H1 (cell line): ENCODE results near the gene LRRIQ3. TPM values are rescaled to one million over a fixed set of nuclear protein-coding genes. Genes with fewer than 3 reads are reported as not detected.

Experiments
- CTCF ChIA-PET: fragments of 300-600 bp; sonication (Branson Sonifier 250); formaldehyde crosslinking; loops from one replicate; lab custom pipeline; 2021; ENCODE audit not compliant: partially characterized antibody; lab: Charles Lee
- POLR2A ChIA-PET: fragments of 300-600 bp; sonication (Branson Sonifier 250); formaldehyde crosslinking; loops from one replicate; lab custom pipeline; 2021; ENCODE audit warnings: inconsistent platforms; ENCODE audit not compliant: partially characterized antibody; lab: Charles Lee
- DNase-seq, 2 experiments: peaks; one replicate each; pipeline versions ENCODE4 v3.0.0 to v3.0.0-alpha.2; 2010 to 2022; ENCODE audit warnings: low spot score in 2 of 2, low read depth in 1 of 2, mixed read lengths in 1 of 2
- FAIRE-seq: peaks from 2 replicates; lab custom pipeline; 2011; peaks lifted over from hg19 to GRCh38; lab: Jason Lieb, UNC
- H2AFZ ChIP-seq: 2 replicates; pipeline ENCODE4 v1.8.1; 2012; ENCODE audit warnings: low read length, inconsistent platforms
- H2AK5ac ChIP-seq: 2 replicates; pipeline ENCODE4 v1.6.1; 2013; ENCODE audit warnings: low read depth, low read length
- H2BK120ac ChIP-seq: replicated peaks from 2 replicates; pipeline ENCODE3; 2013; ENCODE audit warnings: low read depth, low read length, inconsistent platforms
- H2BK12ac ChIP-seq: 2 replicates; pipeline ENCODE4 v1.6.1; 2013; ENCODE audit warnings: low read depth, low read length
- H2BK15ac ChIP-seq: 2 replicates; pipeline ENCODE4 v1.6.1; 2013; ENCODE audit warnings: low read length
- H2BK20ac ChIP-seq: 2 replicates; pipeline ENCODE4 v1.6.1; 2013; ENCODE audit warnings: low read length
- H2BK5ac ChIP-seq: 2 replicates; pipeline ENCODE4 v1.6.1; 2013; ENCODE audit warnings: low read depth, low read length
- H3K14ac ChIP-seq: 2 replicates; pipeline ENCODE4 v1.6.1; 2013; ENCODE audit warnings: inconsistent platforms; ENCODE audit not compliant: insufficient read length
- H3K18ac ChIP-seq: 2 replicates; pipeline ENCODE4 v1.6.1; 2013; ENCODE audit warnings: low read length; ENCODE audit errors: extremely low read depth
- H3K23ac ChIP-seq: 2 replicates; pipeline ENCODE4 v1.6.1; 2013; ENCODE audit warnings: inconsistent platforms; ENCODE audit not compliant: insufficient read length
- H3K23me2 ChIP-seq: 2 replicates; pipeline ENCODE4 v1.6.1; 2013; ENCODE audit warnings: low read depth, low read length
- H3K27ac ChIP-seq: 2 replicates; pipeline ENCODE4 v1.6.1; 2011; ENCODE audit warnings: low read depth, low read length, inconsistent platforms
- H3K27me3 ChIP-seq, 4 experiments: replicated peaks in 1 of 4; 1 replicate in 1 of 4; 2 replicates in 3 of 4; pipeline versions ENCODE4 v1.6.1 to v1.8.1; 2011 to 2013; ENCODE audit warnings: low read length in 3 of 4, mild to moderate bottlenecking in 3 of 4, inconsistent platforms in 2 of 4, mixed read lengths in 2 of 4, moderate library complexity in 1 of 4; ENCODE audit not compliant: control insufficient read depth in 3 of 4, insufficient read depth in 3 of 4; ENCODE audit errors: extremely low read depth in 1 of 4
- H3K36me3 ChIP-seq, 4 experiments: 2 replicates each; pipeline versions ENCODE4 v1.6.1 to v1.8.1; 2011 to 2013; ENCODE audit warnings: mild to moderate bottlenecking in 4 of 4, low read length in 3 of 4, moderate library complexity in 2 of 4, control low read depth in 1 of 4, inconsistent platforms in 1 of 4; ENCODE audit not compliant: insufficient read depth in 4 of 4, control insufficient read depth in 2 of 4
- H3K4ac ChIP-seq: replicated peaks from 2 replicates; pipeline ENCODE3; 2013; ENCODE audit warnings: low read length, low read depth, mixed read lengths, inconsistent platforms; ENCODE audit not compliant: insufficient read length
- H3K4me1 ChIP-seq, 4 experiments: replicated peaks in 1 of 4; 1 replicate in 1 of 4; 2 replicates in 3 of 4; pipeline versions ENCODE4 v1.6.1 to v1.8.1; 2011 to 2013; ENCODE audit warnings: low read length in 3 of 4, inconsistent platforms in 2 of 4, mixed read lengths in 1 of 4; ENCODE audit not compliant: insufficient read depth in 4 of 4, control insufficient read depth in 3 of 4
- H3K4me2 ChIP-seq, 2 experiments: 2 replicates each; pipeline versions ENCODE4 v1.6.1 to v1.8.1; 2011 to 2013; ENCODE audit warnings: low read depth in 2 of 2, low read length in 2 of 2, control low read depth in 1 of 2, inconsistent platforms in 1 of 2, mild to moderate bottlenecking in 1 of 2; ENCODE audit not compliant: insufficient read depth in 1 of 2
- H3K4me3 ChIP-seq, 4 experiments: fragments of 200-600, 300-600 bp in 1 of 4; sonication (generic), shearing (Covaris generic), sonication (Bioruptor Twin) in 1 of 4; 2 replicates each; pipeline versions ENCODE4 v1.5.1 to v1.8.1; 2011 to 2016; ENCODE audit warnings: low read length in 4 of 4, low read depth in 3 of 4, control low read depth in 2 of 4, inconsistent platforms in 2 of 4, mild to moderate bottlenecking in 2 of 4, mixed read lengths in 1 of 4, moderate library complexity in 1 of 4; ENCODE audit not compliant: insufficient read depth in 2 of 4; ENCODE audit errors: extremely low read depth in 1 of 4
- H3K56ac ChIP-seq: replicated peaks from 2 replicates; pipeline ENCODE3; 2013; ENCODE audit warnings: low read depth, mild to moderate bottlenecking, mixed read lengths, low read length, inconsistent platforms; ENCODE audit not compliant: insufficient read length
- H3K79me1 ChIP-seq: 2 replicates; pipeline ENCODE4 v1.6.1; 2013; ENCODE audit warnings: low read depth, low read length, control low read depth
- H3K79me2 ChIP-seq, 2 experiments: 2 replicates each; pipeline versions ENCODE4 v1.6.1 to v1.8.1; 2012 to 2013; ENCODE audit warnings: low read length in 2 of 2, mild to moderate bottlenecking in 2 of 2, inconsistent platforms in 1 of 2; ENCODE audit not compliant: insufficient read depth in 2 of 2, control insufficient read depth in 1 of 2
- H3K9ac ChIP-seq, 4 experiments: replicated peaks in 1 of 4; 1 replicate in 1 of 4; 2 replicates in 3 of 4; pipeline versions ENCODE4 v1.6.1 to v1.8.1; 2011 to 2013; ENCODE audit warnings: low read depth in 3 of 4, low read length in 3 of 4, control low read depth in 2 of 4, mild to moderate bottlenecking in 2 of 4, moderate library complexity in 2 of 4, inconsistent platforms in 1 of 4; ENCODE audit errors: extremely low read depth in 1 of 4
- H3K9me3 ChIP-seq, 2 experiments: 2 replicates each; pipeline versions ENCODE4 v1.6.1 to v1.8.1; 2012 to 2013; ENCODE audit warnings: mild to moderate bottlenecking in 2 of 2, moderate library complexity in 2 of 2, control low read depth in 1 of 2, inconsistent platforms in 1 of 2, low read depth in 1 of 2, low read length in 1 of 2, mixed read lengths in 1 of 2; ENCODE audit not compliant: insufficient read depth in 2 of 2
- H4K20me1 ChIP-seq, 2 experiments: replicated peaks in 1 of 2; 2 replicates each; pipeline versions ENCODE3 to v1.8.1; 2011 to 2013; ENCODE audit warnings: inconsistent platforms in 2 of 2, low read length in 2 of 2, mild to moderate bottlenecking in 1 of 2; ENCODE audit not compliant: insufficient read depth in 2 of 2, control insufficient read depth in 1 of 2
- H4K5ac ChIP-seq: 2 replicates; pipeline ENCODE4 v1.6.1; 2013; ENCODE audit warnings: low read length, low read depth, mixed read lengths, inconsistent platforms; ENCODE audit not compliant: insufficient read length
- H4K8ac ChIP-seq: 2 replicates; pipeline ENCODE4 v1.8.0; 2013; ENCODE audit warnings: mild to moderate bottlenecking, moderate library complexity, low read length, inconsistent platforms; ENCODE audit not compliant: insufficient read depth; ENCODE audit errors: extremely low read depth
- H4K91ac ChIP-seq: replicated peaks from 2 replicates; pipeline ENCODE3; 2013; ENCODE audit warnings: low read length, mixed read lengths, inconsistent platforms; ENCODE audit not compliant: insufficient read length
- BACH1 ChIP-seq: IDR thresholded peaks from 2 replicates; pipeline ENCODE4 v1.6.1; 2012; ENCODE audit warnings: low read length, improper control_type of control experiment
- RBBP5 ChIP-seq: IDR thresholded peaks from 2 replicates; pipeline ENCODE4 v1.7.1; 2012; ENCODE audit warnings: low read depth, mild to moderate bottlenecking, inconsistent platforms, low read length, moderate library complexity, borderline replicate concordance
- WGBS, 2 experiments: shearing (Covaris generic) in 1 of 2; methylation state at CpG; one replicate each; pipeline versions ENCODE4 v1.1.6 to v1.1.7; 2013 to 2015; ENCODE audit warnings: low lambda C conversion rate in 2 of 2, mixed read lengths in 2 of 2, inconsistent platforms in 1 of 2, low coverage in 1 of 2, missing lambda C conversion rate in 1 of 2; ENCODE audit not compliant: insufficient replicate concordance in 2 of 2, insufficient coverage in 1 of 2, insufficient read length in 1 of 2; ENCODE audit errors: extremely low coverage in 1 of 2, missing lambda C conversion rate in 1 of 2; 5-methylcytosine and 5-hydroxymethylcytosine counted together
- polyA plus RNA-seq, 7 experiments: library from polyadenylated mRNA; depleted of rRNA in 3 of 7; stranded (reverse) in 5 of 7; unstranded in 2 of 7; fragments of >200 nt in 5 of 7; fragments of 200-250 nt in 2 of 7; gene quantifications; 1 replicate in 5 of 7; 2 replicates in 1 of 7; 4 replicates in 1 of 7; pipeline versions ENCODE4 v1.2.1 to v1.2.3, GENCODE V29; 2011 to 2013; ENCODE audit warnings: missing spikeins in 2 of 7, mixed read lengths in 2 of 7
- total RNA-seq: library from RNA; stranded (reverse); fragmentation: NEBNext Ultra II Directional; extraction: Animal tissue kit (Norgen Biotek cat#: 25700); gene quantifications from 2 replicates; pipeline ENCODE4 v1.2.1, GENCODE V29; 2021

LRRIQ3 gene
- total and polyA plus RNA-seq, 2 of the 8 experiments (the other 6 are each of a cell fraction or from before 2014, with no cell fraction given) = 0.08 to 0.19 TPM

DNA sequence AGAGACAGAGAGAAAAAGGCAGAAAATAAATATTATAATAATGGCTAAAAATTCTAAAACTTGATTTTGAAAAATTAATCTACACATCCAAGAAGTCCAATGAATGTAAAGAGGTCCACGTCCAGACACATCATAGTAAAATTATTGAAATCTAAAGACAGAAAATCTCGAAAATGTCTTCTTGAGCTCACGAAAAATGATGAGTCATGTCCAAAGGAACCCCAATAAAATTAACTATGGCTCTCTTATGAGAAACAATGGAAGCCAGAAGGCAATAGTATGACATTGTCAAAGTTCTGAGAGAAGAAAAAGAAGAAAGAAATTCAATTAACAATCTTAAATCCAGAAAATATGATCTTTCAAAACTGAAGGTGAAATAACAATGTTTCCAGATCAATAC lies 84.6 kb downstream of the LRRIQ3 start:
- no peak overlapping the region for H3K4ac ChIP-seq

More for the DNA sequence above, 84.6 kb downstream of the LRRIQ3 start:
- Histone ChIP-seq H3K9me3 (no peaks in the 10 kb centered on the region), H3K79me1 (no peaks in the 10 kb centered on the region), H3K27me3 (no peaks in the 10 kb centered on the region), H3K56ac (no peak overlapping the region), H2BK20ac (no peak overlapping the region), H4K20me1 (no peaks in the 10 kb centered on the region), H3K4me3 (no peak overlapping the region), H3K27ac (no peak overlapping the region), H3K4me1 (peaks cover 0 to 3% (median 0%) of the 10 kb centered on the region in 4 experiments; a peak in 1 of 7 replicates), H2AK5ac (no peak overlapping the region), H4K91ac (no peak overlapping the region), H4K8ac (no peak overlapping the region), H2BK120ac (no peak overlapping the region), H2AFZ (no peak overlapping the region), H2BK12ac (no peak overlapping the region), H2BK15ac (no peak overlapping the region), H3K23me2 (no peaks in the 10 kb centered on the region), H3K36me3 (no peaks in the 10 kb centered on the region), H4K5ac (no peak overlapping the region), H3K79me2 (no peaks in the 10 kb centered on the region), H3K4me2 (no peak overlapping the region), H3K9ac (no peak overlapping the region), H3K23ac (no peak overlapping the region), H3K18ac (no peak overlapping the region), H2BK5ac (no peak overlapping the region), H3K14ac (no peak overlapping the region)
- DNase-seq (no peak), FAIRE-seq (no peak)
- TF ChIP-seq BACH1 = 0 out of 2 replicates have a peak, but pooled peaks have one; percentile 16
- no peak for TF ChIP-seq RBBP5
- POLR2A ChIA-PET = no interaction called here
- CTCF ChIA-PET = no interaction called here
- 87% methylated on average over 3 of the region's 3 CpGs; no CpG with 5 or more reads in 1 of the 2 experiments for WGBS, 2 experiments
